OCI-LY1 (cell line): ENCODE measurements around the gene TUBB1.

ENCODE experiments used
- H2AFZ ChIP-seq: fragments of 200-600 bp; sonication (generic), shearing (Covaris generic); 2 replicates; pipeline ENCODE4 v1.6.0; 2014; ENCODE audit warnings: antibody characterized with exemption, mild to moderate bottlenecking, low read length
- H3F3A ChIP-seq: fragments of 200-600 bp; sonication (generic), shearing (Covaris generic); 2 replicates; pipeline ENCODE4 v1.6.0; 2014; ENCODE audit warnings: mild to moderate bottlenecking, antibody characterized with exemption, low read length, moderate library complexity; ENCODE audit not compliant: insufficient read depth
- H3K27ac ChIP-seq: fragments of 200-600 bp; sonication (generic); 2 replicates; pipeline ENCODE4 v1.5.1; 2014; ENCODE audit warnings: low read length, mixed run types, mild to moderate bottlenecking, low read depth; ENCODE audit not compliant: poor library complexity, severe bottlenecking
- H3K27me3 ChIP-seq: fragments of 200-600 bp; sonication (generic); 2 replicates; pipeline ENCODE4 v1.6.0; 2014; ENCODE audit warnings: antibody characterized with exemption, mild to moderate bottlenecking, low read length, moderate library complexity; ENCODE audit not compliant: insufficient read depth
- H3K36me3 ChIP-seq: fragments of 200-600 bp; sonication (generic); 2 replicates; pipeline ENCODE4 v1.6.1; 2014; ENCODE audit warnings: mild to moderate bottlenecking, antibody characterized with exemption, low read length, moderate library complexity, mixed read lengths; ENCODE audit not compliant: insufficient read depth
- H3K4me1 ChIP-seq: fragments of 200-600 bp; sonication (generic); 2 replicates; pipeline ENCODE4 v1.5.1; 2014; ENCODE audit warnings: mild to moderate bottlenecking, low read length, moderate library complexity; ENCODE audit not compliant: insufficient read depth, severe bottlenecking
- H3K4me2 ChIP-seq: fragments of 200-600 bp; sonication (generic), shearing (Covaris generic); 2 replicates; pipeline ENCODE4 v1.6.1; 2014; ENCODE audit warnings: low read length
- H3K4me3 ChIP-seq: fragments of 200-600 bp; sonication (generic); 2 replicates; pipeline ENCODE4 v1.5.1; 2014; ENCODE audit warnings: low read length, low read depth, mild to moderate bottlenecking, mixed read lengths; ENCODE audit not compliant: poor library complexity, severe bottlenecking
- H3K79me2 ChIP-seq: fragments of 200-600 bp; shearing (Covaris generic); 2 replicates; pipeline ENCODE4 v1.6.1; 2016; ENCODE audit warnings: mixed run types, low read length, mixed read lengths; ENCODE audit not compliant: insufficient read depth
- H3K9ac ChIP-seq: fragments of 200-600 bp; sonication (generic), shearing (Covaris generic); 2 replicates; pipeline ENCODE4 v1.6.1; 2014; ENCODE audit warnings: mild to moderate bottlenecking, low read length, mixed read lengths
- H3K9me2 ChIP-seq: fragments of 200-600 bp; sonication (generic), shearing (Covaris generic); 2 replicates; pipeline ENCODE4 v1.6.1; 2014; ENCODE audit warnings: low read depth, mild to moderate bottlenecking, low read length, mixed read lengths
- H3K9me3 ChIP-seq: fragments of 200-600 bp; shearing (Covaris generic); 2 replicates; pipeline ENCODE4 v1.6.1; 2014; ENCODE audit warnings: low read length, mixed read lengths
- H4K20me1 ChIP-seq: fragments of 200-600 bp; sonication (generic), shearing (Covaris generic); 2 replicates; pipeline ENCODE4 v1.6.0; 2016; ENCODE audit warnings: mild to moderate bottlenecking, low read length; ENCODE audit not compliant: insufficient read depth
- CTCF ChIP-seq: fragments of 200-600 bp; sonication (generic), shearing (Covaris generic); IDR thresholded peaks from 2 replicates; pipeline ENCODE4 v1.5.1; 2017; ENCODE audit warnings: mild to moderate bottlenecking, antibody characterized with exemption, low read length, moderate library complexity, mixed read lengths
- EZH2 ChIP-seq: fragments of 200-600 bp; sonication (generic), shearing (Covaris generic); IDR thresholded peaks from 2 replicates; pipeline ENCODE4 v1.8.0; 2017; ENCODE audit warnings: borderline replicate concordance, mixed run types, mild to moderate bottlenecking, antibody characterized with exemption, low read length, moderate library complexity, mixed read lengths

TUBB1 gene

GRCh38 chr20:58986968-58987517 is 32.2 kb upstream of the TUBB1 start:
- Histone ChIP-seq H4K20me1 (no peaks in the 10 kb centered on the region), H3K9me3 (no peaks in the 10 kb centered on the region), H2AFZ (no peak overlapping the region), H3K27me3 (no peaks in the 10 kb centered on the region), H3K36me3 (peaks cover 67% of the 10 kb centered on the region), H3K79me2 (peaks cover 39% of the 10 kb centered on the region), H3F3A (no peaks in the 10 kb centered on the region), H3K4me3 (no peak overlapping the region), H3K4me2 (no peak overlapping the region), H3K9me2 (no peaks in the 10 kb centered on the region), H3K27ac (no peak overlapping the region), H3K4me1 (peaks cover 29% of the 10 kb centered on the region), H3K9ac (no peak overlapping the region)
- no peak for TF ChIP-seq EZH2
- TF ChIP-seq CTCF: no peak

GRCh38 chr20:58987790-58988564 is 31.3 kb upstream of the TUBB1 start:
- no peaks in the 10 kb centered on the region for H4K20me1 ChIP-seq
- H3F3A ChIP-seq: no peaks in the 10 kb centered on the region
- H3K27me3 ChIP-seq: no peaks in the 10 kb centered on the region
- H3K4me3 ChIP-seq: no peak overlapping the region
- peaks cover 76% of the 10 kb centered on the region for H3K36me3 ChIP-seq
- no peak overlapping the region for H3K4me2 ChIP-seq
- TF ChIP-seq EZH2 (no peak), CTCF (no peak)
- H3K79me2 ChIP-seq: peaks cover 30% of the 10 kb centered on the region
- no peak overlapping the region for H3K27ac ChIP-seq
- H3K9me2 ChIP-seq: no peaks in the 10 kb centered on the region
- H3K9me3 ChIP-seq: no peaks in the 10 kb centered on the region
- H2AFZ ChIP-seq: no peak overlapping the region
- no peak overlapping the region for H3K9ac ChIP-seq
- H3K4me1 ChIP-seq: peaks cover 20% of the 10 kb centered on the region

DNA sequence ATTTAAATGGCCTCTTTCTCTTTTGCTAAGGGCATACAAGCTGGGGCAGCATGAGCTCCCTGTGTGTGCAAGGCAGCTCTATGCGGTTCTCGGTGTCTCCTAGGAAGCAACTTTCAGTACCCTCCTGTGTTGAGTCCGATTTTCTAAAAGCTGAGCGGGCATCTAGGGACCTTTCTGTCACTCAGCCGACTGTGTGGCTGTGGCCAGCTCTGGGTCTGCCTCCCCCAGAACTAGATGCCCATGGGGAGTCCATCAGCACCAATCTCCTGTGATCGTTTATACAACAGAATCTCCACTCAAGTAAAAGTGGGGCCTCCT is 30.7 kb upstream of the TUBB1 start:
- Histone ChIP-seq H3K4me1 (peaks cover 14% of the 10 kb centered on the region), H3K9ac (no peak overlapping the region)

More for the DNA sequence above, 30.7 kb upstream of the TUBB1 start:
- no peak overlapping the region for H3K4me2 ChIP-seq
- H3K9me2 ChIP-seq: no peaks in the 10 kb centered on the region
- H4K20me1 ChIP-seq: no peaks in the 10 kb centered on the region
- peaks cover 26% of the 10 kb centered on the region for H3K79me2 ChIP-seq
- peaks cover 81% of the 10 kb centered on the region for H3K36me3 ChIP-seq
- no peak overlapping the region for H2AFZ ChIP-seq
- H3K27ac ChIP-seq: no peak overlapping the region
- TF ChIP-seq CTCF (no peak), EZH2 (no peak)
- no peaks in the 10 kb centered on the region for H3K9me3 ChIP-seq
- H3F3A ChIP-seq: no peaks in the 10 kb centered on the region
- H3K27me3 ChIP-seq: no peaks in the 10 kb centered on the region
- H3K4me3 ChIP-seq: no peak overlapping the region
